ENCODE results near the gene EHD4.

EHD4 gene

DNA sequence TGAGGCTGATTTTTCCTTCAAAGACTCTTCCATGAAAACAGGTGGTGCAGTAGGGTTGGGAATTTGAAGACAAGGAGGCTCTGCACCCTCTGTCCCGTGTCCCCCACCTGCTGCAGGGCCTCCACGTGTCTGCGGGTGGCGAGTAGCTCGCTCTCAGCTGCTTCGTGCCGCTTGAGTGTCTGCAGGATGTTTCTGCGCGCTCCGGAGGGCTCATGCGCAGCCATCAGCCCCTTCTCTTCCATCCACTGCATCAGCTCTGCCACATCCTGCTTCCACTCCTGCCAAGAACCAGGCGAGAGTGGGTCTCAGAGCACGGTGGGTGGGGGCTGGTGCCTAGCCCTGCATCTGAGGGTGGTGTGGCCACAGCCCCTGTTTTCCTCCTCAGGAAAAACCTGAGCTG, 96.3 kb downstream of the EHD4 start:
- no peak for DNase-seq

DNA sequence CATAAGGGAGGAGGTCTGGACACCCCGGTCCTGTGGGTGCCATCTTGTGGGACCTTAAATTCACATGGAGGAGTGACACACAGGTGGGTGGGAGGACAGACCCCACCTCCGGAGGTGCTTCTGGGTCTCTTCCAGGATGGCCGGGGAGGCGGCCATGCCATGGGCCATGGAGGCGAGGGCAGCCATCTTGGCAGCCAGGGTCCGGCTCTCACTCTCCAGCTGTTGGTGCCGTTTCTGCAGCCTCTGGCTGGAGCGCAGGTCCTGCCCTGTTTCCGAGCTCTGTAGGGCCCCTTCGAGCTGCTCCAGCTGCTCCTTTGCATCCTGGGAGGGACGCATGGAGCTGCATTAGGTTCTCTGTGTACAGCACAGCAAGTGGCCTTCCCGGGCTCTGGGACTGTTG, 97.6 kb downstream of the EHD4 start:
- DNase-seq: no peak

DNA sequence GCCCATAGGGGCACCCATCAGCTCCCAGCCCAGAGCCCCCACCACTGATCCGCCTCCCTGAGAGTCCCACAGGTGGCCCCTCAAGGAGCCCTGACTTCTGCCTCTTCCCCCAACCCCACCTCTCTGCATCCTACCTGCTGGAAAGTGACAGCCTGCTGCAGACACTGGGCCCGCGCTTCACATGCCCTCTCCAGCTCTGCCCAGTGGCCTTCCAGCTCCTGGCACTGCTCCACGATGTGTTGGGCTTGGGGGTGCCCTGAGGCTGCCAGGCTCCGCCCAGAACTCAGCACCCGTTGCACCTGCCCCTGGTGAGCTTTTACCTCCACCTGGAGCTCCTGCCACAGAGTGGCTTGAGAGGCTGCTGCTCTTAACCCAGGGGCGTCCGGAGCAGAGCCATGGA, 98.6 kb downstream of the EHD4 start:
- no peak for DNase-seq

GRCh38 chr15:41872166-41872747, 100.1 kb downstream of the EHD4 start:
- no peak for DNase-seq

GRCh38 chr15:41871175-41871905, 101.0 kb downstream of the EHD4 start:
- DNase-seq: no peak

GRCh38 chr15:41870689-41871081, 101.7 kb downstream of the EHD4 start:
- DNase-seq: no peak

- DNase-seq: no peak
Observed at GRCh38 chr15:41869770-41870688, 102.3 kb downstream of the EHD4 start.

DNA sequence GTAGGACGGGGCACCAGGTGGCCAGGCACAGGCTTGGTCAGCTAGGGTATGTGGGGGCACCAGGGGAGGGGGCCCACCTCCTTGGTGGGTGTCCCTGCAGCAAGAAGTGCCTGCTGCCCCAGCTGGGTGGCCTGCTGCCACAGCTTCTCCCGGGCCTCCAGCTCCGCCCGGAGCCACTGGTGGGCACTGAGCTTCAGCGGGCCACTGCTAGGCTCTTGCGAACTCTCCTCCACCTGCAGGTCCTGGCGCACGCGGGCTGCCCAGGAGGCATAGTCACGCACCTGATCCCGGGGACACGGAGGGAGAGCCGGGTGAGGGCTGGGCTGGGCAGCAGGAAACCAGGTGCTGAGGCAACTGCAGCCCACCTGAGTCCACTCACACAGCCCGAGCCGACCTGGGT, 104.0 kb downstream of the EHD4 start:
- DNase-seq: no peak

DNA sequence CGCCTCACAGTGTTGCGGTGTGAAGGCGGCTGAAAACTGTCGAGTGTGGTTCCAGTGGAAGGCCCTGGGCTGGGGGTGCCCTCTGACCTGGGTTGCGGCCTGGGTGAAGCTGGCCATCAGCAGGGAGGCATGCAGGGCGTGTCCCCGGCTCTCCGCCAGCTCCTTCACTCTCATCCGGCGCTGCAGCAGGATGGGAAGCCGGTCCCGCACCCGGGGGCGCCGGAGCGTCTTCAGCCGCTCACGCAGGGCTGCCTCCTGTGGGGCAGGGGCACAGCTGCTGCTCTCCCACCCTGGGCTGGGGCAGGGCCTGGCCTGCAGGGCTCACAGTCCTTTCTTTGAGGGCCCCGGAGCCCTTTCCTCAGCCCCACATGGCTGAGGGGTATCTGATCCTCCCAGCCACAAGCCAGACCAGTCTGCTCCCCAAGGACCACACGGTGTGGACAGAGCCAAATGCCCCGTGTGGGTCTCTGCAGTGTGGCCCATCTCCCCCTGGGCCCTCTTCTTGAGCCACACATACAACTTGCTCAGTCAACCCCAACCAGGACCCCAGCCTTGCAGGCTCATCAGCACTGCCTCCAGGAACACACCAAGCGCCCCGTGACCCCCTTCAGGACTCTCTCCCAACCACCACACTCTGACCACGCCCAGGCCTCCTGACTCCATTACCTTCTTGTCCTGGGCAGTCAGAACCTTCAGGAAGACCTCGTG, 105.3 kb downstream of the EHD4 start:
- DNase-seq: no peak

- DNase-seq: no peak
Observed at GRCh38 chr15:41866263-41866703, 106.1 kb downstream of the EHD4 start.

GRCh38 chr15:41865490-41866055, 106.8 kb downstream of the EHD4 start:
- DNase-seq: no peak

DNA sequence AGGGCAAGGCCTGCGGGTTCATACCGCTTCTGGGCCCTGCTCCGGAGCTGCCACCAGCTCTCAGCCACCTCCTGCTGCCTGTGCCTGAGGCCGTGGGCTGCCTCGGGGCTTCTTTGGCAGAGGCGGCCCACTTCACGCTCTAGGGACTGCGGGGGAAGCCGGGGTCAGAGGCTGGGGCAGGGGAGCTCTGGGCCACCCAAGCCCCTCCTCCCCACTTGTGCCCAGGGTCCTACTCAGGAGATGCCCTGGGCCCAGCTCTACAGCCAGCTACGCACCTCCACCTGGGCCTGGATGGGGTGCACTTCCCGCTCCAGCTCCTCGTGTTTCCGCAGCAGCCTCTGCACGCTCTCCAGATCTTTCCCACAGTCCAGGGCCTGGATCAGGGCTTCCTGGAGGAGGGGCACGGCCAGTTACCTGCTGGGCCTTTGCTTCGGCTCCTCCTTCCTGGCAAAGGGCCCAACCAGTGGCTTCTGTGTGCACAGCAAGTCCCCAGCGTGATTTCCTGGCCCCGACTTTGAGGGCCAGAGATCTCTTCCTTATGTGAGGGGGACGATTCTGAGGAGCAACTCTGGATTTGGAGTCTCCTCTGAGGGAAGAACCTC, 109.7 kb downstream of the EHD4 start:
- no peak for DNase-seq

DNA sequence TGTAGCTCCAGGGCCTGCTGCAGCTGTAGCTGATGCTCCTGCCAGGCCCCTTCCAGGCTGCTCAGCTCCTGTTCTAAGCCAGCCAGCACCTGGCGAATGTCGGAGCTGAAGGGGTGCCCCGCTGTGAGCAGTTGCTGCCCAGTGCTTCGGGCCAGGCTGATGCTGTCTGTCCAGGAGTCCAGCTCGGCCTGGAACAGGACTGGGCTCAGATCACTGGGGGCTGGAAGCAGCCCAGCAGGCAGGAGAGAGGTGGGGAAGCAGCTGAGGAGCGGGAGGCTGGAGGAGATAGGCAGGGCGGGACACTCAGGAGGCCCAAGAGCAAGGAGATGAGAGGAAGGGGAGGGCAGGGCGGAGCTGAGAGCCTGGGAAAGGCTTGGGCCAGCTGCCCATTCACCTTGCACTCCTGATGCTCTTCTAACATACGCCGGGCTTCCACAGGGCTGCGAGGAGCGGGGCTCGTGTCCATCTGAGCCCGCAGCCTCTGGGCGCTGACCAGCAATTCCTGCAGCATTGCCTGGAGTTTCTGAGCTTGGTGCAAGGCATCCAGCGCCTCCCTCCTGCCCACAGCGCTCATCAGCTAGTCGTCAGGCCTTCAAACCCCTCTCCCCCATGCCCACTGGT, 110.5 kb downstream of the EHD4 start:
- DNase-seq: no peak

DNA sequence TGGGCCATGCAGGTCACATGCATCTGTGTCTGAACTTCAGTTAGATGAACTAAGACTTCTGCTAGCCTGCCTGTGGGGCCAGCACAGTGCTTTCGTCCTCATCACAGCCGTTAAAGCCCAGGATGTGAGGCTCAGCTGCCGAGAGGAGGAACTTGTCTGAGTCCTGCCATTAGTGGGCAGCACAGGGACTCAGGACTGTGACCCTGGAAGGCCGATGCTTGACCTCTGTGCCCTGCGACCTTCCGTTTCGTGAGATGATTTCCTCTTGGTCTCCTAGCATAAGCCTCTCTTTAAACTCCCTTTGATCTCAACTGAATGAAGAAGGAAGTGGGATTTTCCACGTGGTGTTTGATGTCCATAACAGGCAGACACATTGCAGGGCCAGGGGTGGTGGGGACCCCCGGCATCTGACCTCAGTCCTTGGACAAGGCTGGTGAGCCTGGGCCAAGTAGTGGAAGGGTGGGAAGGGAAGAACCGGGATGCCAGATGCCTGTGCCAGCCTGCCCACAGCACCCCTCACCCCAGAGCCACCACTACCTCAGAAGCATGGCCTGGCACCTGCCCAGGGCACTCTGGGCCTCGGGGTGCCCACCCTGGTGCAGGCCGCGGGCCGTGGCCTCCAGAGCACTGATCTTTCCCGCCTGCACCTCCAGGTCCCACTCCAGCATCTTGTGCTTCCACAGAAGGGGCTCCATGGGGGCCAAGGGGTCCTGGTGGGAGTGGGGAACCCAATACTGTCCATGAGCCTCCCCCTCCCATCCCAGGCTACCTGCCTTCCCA, 112.1 kb downstream of the EHD4 start:
- DNase-seq: peak; percentile 29

DNA sequence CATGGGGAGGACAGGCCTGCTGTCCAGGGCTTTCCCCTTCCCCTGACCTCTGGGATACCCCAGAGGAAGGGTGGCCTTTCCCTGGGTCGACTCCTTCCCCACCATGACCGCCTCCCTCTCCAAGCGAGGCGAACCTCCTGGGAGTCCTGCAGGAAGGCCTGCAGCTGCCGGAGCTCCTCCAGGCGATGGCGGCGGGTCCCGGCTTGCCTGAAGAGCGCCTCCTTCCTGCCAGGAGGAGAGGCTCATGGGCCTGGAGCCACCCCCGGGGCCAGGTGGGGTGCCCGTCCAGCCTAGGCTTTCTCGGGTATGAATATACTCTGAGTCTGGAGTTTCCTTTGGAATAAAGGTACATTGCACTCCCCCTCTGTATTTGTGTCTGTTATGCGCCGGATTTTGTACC, 113.6 kb downstream of the EHD4 start:
- no peak for DNase-seq

DNA sequence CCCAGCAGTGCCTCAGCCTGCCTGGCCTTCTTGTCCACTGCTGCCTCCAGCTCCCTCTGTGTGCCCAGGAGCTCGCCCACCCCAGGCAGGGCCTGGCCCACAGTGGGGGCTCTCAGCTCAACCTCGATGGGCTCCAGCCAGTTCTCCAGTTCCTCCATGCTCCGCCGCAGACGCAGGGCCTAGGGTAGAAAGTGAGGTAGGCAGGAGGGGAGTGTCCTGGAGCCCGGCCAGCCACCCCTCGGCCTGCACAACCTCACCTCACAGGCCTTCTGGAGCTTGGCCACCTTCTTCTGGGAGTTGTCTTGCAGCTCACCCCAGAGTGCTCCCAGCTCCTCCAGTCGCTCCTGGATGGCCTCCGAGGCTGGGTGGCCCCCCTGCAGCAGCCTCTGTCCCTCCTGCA, 115.0 kb downstream of the EHD4 start:
- no peak for DNase-seq

- no peak for DNase-seq
Observed at GRCh38 chr15:41856716-41857115, 115.6 kb downstream of the EHD4 start.

GRCh38 chr15:41856262-41856661, 116.1 kb downstream of the EHD4 start:
- DNase-seq: no peak

GRCh38 chr15:41855261-41855961, 116.9 kb downstream of the EHD4 start:
- no peak for DNase-seq

- DNase-seq: no peak
Observed at GRCh38 chr15:41854443-41854842, 117.9 kb downstream of the EHD4 start.
